CD4-positive, alpha-beta T cell (primary cell): ENCODE data around the gene SLC6A4. TPM values are rescaled to one million over a fixed set of nuclear protein-coding genes. Genes with fewer than 3 reads are reported as not detected.

ENCODE experiments used
- ATAC-seq: fragments of 200-7000 bp; cut with Tn5 transposase; one replicate; pipeline ENCODE4 v1.10.0; 2022; ENCODE audit warnings: mild to moderate bottlenecking; ENCODE audit not compliant: poor library complexity
- CTCF ChIA-PET: fragments of 350-600 bp; sonication (Branson Sonifier 250); formaldehyde crosslinking; loops from one replicate; lab custom pipeline; 2021; ENCODE audit warnings: antibody characterized with exemption, inconsistent platforms; lab: Charles Lee
- POLR2A ChIA-PET: fragments of 350-600 bp; sonication (Branson Sonifier 250); formaldehyde crosslinking; loops from one replicate; lab custom pipeline; 2021; ENCODE audit warnings: antibody characterized with exemption, inconsistent platforms; lab: Charles Lee
- DNase-seq, 14 experiments: peaks; one replicate each; pipeline ENCODE4 v3.0.0-alpha.2; 2013 to 2020; ENCODE audit warnings: mixed read lengths in 2 of 14
- H3K27ac ChIP-seq, 2 donors: one replicate each; pipeline versions ENCODE4 v1.5.1 to v1.7.0; 2013; ENCODE audit warnings: low read length in 2 of 2, low read depth in 1 of 2, mild to moderate bottlenecking in 1 of 2
- H3K27me3 ChIP-seq, 2 experiments: 1 replicate in 1 of 2; 2 replicates in 1 of 2; pipeline versions ENCODE4 v1.6.1 to v1.7.0; 2013; ENCODE audit warnings: low read length in 2 of 2, control low read depth in 1 of 2, mild to moderate bottlenecking in 1 of 2, moderate library complexity in 1 of 2; ENCODE audit not compliant: insufficient read depth in 2 of 2, control insufficient read depth in 1 of 2
- H3K36me3 ChIP-seq: one replicate; pipeline ENCODE4 v1.6.1; 2013; ENCODE audit warnings: low read length, control low read depth; ENCODE audit not compliant: insufficient read depth
- H3K4me1 ChIP-seq: one replicate; pipeline ENCODE4 v1.6.1; 2013; ENCODE audit warnings: low read length, control low read depth; ENCODE audit not compliant: insufficient read depth
- H3K4me3 ChIP-seq: one replicate; pipeline ENCODE4 v1.5.1; 2013; ENCODE audit warnings: mild to moderate bottlenecking, low read length, moderate library complexity
- H3K9me3 ChIP-seq, 2 experiments: 1 replicate in 1 of 2; 2 replicates in 1 of 2; pipeline versions ENCODE4 v1.6.1 to v1.7.0; 2013; ENCODE audit warnings: low read length in 2 of 2, mild to moderate bottlenecking in 2 of 2, control low read depth in 1 of 2, moderate library complexity in 1 of 2; ENCODE audit not compliant: control insufficient read depth in 1 of 2, insufficient read depth in 1 of 2
- H3K27ac Mint-ChIP-seq: one replicate; pipeline ENCODE4 v1.8.0; 2020; ENCODE audit warnings: mixed read lengths
- H3K27me3 Mint-ChIP-seq: one replicate; pipeline ENCODE4 v1.8.0; 2021; ENCODE audit warnings: mixed read lengths
- H3K36me3 Mint-ChIP-seq: one replicate; pipeline ENCODE4 v1.8.0; 2021; ENCODE audit warnings: low read depth, mixed read lengths
- H3K4me1 Mint-ChIP-seq: one replicate; pipeline ENCODE4 v1.8.0; 2021; ENCODE audit warnings: low read depth, mixed read lengths
- H3K4me3 Mint-ChIP-seq: one replicate; pipeline ENCODE4 v1.8.0; 2020; ENCODE audit warnings: mild to moderate bottlenecking, mixed read lengths
- H3K9me3 Mint-ChIP-seq: one replicate; pipeline ENCODE4 v1.8.0; 2020; ENCODE audit warnings: mixed read lengths
- CTCF ChIP-seq: fragments of 200-600 bp; IDR thresholded peaks from one replicate; pipeline ENCODE4 v1.8.0; 2022; ENCODE audit warnings: antibody characterized with exemption, mild to moderate bottlenecking
- intact Hi-C, 2 experiments: fragments of 100-400 bp; cut with DNase I in 1 of 2; cut with micrococcal nuclease in 1 of 2; formaldehyde crosslinking; loops; one replicate each; pipeline versions ENCODE4 v1.15.1 to v1.9.0; 2023 to 2025; cut with DNase I, micrococcal nuclease
- total RNA-seq, 174 experiments: library from RNA in 2 of 174; stranded (reverse) in 2 of 174; gene quantifications; one replicate each; pipeline ENCODE4 v1.2.3 and lab custom pipeline; 2021 to 2026

SLC6A4 gene
- total RNA-seq, 2 experiments from 2014 or later: not detected

DNA sequence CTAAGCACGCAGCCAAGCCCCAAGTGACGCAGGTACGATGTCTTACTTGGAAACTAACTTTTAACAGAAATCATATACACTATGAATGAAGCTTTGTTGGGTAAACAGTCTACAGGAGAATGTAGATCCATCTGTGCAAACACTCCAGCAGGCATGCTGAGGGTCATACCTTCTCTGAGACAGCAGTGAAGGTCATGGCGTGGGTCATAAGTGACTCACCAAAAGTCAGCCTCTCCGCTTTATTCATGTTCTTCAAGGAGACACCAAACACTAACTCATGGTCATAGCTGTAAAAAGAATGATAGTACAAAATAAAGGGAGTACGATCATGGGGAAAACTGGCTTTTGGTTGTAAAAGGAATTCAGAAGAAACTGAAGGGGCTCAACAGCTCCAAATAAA lies 35.6 kb upstream of the SLC6A4 start:
- H3K9me3 ChIP-seq: no peaks in the 10 kb centered on the region
- H3K27ac ChIP-seq: no peak overlapping the region
- H3K4me1 Mint-ChIP-seq: no peaks in the 10 kb centered on the region
- CTCF ChIA-PET: no interaction called here
- TF ChIP-seq CTCF: no peak
- H3K4me3 ChIP-seq: no peak overlapping the region
- no peaks in the 10 kb centered on the region for H3K4me1 ChIP-seq
- DNase-seq (no peak), ATAC-seq (no peak)
- POLR2A ChIA-PET: interaction anchor here (1.7 kb wide), 1 partner anchor 21 kb away, joined by 4 read pairs; the partner anchor contains the start of gene BLMH
- no peaks in the 10 kb centered on the region for H3K27me3 ChIP-seq
- H3K36me3 ChIP-seq: peaks cover 72% of the 10 kb centered on the region
- no peak overlapping the region for H3K4me3 Mint-ChIP-seq
- no peaks in the 10 kb centered on the region for H3K27me3 Mint-ChIP-seq
- no peak overlapping the region for H3K27ac Mint-ChIP-seq
- no peaks in the 10 kb centered on the region for H3K9me3 Mint-ChIP-seq
- intact Hi-C loops: no loop called here
- H3K36me3 Mint-ChIP-seq: peaks cover 82% of the 10 kb centered on the region

- H3K27me3 ChIP-seq: no peaks in the 10 kb centered on the region
- DNase-seq (no peak), ATAC-seq (no peak)
- POLR2A ChIA-PET: interaction anchor here (1.0 kb wide), 1 partner anchor 69 kb away, joined by 3 read pairs; no protein-coding TSS in a partner anchor
- no peaks in the 10 kb centered on the region for H3K4me1 ChIP-seq
- H3K36me3 ChIP-seq: peaks cover 84% of the 10 kb centered on the region
- Mint-ChIP-seq H3K36me3 (peaks cover 87% of the 10 kb centered on the region), H3K4me3 (no peak overlapping the region), H3K9me3 (no peaks in the 10 kb centered on the region), H3K27ac (no peak overlapping the region), H3K4me1 (no peaks in the 10 kb centered on the region), H3K27me3 (no peaks in the 10 kb centered on the region)
- intact Hi-C loops: no loop called here
- no peaks in the 10 kb centered on the region for H3K9me3 ChIP-seq
- TF ChIP-seq CTCF: no peak
- no peak overlapping the region for H3K27ac ChIP-seq
- no peak overlapping the region for H3K4me3 ChIP-seq
- CTCF ChIA-PET: no interaction called here
These were observed 32.1 kb upstream of the SLC6A4 start for GRCh38 chr17:30267625-30268024.

DNA sequence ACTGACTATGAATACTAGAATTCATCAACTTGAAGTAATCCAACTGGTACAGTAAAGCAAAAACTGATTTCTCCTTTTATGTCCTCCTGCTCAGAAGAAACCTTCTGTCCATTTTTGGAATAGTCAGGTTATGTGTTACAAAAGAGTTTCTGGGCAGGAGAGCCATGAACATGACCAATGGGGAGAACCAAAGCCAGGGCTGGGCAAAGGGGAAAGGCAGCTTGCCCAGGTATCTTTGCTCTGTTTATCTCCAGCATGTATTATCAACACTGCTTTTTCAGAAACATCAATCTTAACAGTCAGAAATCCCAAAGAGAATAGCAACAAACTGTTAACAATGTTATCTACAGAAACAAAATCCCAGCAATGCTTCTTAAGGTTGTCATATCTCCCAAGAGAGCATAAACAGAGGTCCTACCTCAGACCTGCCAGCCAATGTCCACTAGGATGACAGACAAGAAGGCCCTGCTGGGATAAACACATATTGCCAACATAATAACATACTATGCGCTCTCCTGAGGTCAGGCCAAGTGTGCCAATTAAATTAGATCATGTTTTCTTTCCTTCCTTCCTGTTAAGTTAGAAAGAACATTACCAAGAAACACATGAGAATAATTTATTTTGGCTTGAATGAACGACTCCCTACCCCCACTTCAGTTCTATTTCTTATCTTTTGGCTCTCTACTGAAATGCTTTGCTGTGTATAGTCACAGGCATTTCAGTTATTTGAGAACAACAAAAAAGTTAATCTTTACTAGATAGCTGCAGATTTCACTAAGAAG lies 28.2 kb upstream of the SLC6A4 start:
- Histone ChIP-seq H3K27me3 (no peaks in the 10 kb centered on the region), H3K36me3 (peaks cover 79% of the 10 kb centered on the region), H3K4me1 (no peaks in the 10 kb centered on the region), H3K27ac (no peak overlapping the region), H3K9me3 (no peaks in the 10 kb centered on the region), H3K4me3 (no peak overlapping the region)
- Mint-ChIP-seq H3K27ac (no peak overlapping the region), H3K4me1 (no peaks in the 10 kb centered on the region), H3K27me3 (no peaks in the 10 kb centered on the region), H3K4me3 (no peak overlapping the region), H3K9me3 (no peaks in the 10 kb centered on the region), H3K36me3 (peaks cover 90% of the 10 kb centered on the region)
- no peak for ATAC-seq
- ChIA-PET CTCF (no interaction called here), POLR2A (no interaction called here)
- no peak for DNase-seq
- TF ChIP-seq CTCF: no peak
- intact Hi-C loops: no loop called here
